Suprapubic skin (tissue), 3 donors: Measurements from ENCODE around the gene LHPP.

Experiments used
- POLR2A ChIP-seq, 2 donors: fragments of 450-650 bp; IDR thresholded peaks; one replicate each; pipeline ENCODE4 v1.6.1; 2017; ENCODE audit warnings: antibody characterized with exemption in 2 of 2, mild to moderate bottlenecking in 2 of 2, moderate library complexity in 2 of 2
- TF ChIP-seq, protein P1 (sequence below), 2 donors: fragments of 200-600 bp in 1 of 2; fragments of 450-650 bp in 1 of 2; sonication (generic) in 1 of 2; IDR thresholded peaks; one replicate each; pipeline ENCODE4 v1.5.1; 2016 to 2019; ENCODE audit warnings: antibody characterized with exemption in 2 of 2, mild to moderate bottlenecking in 1 of 2, moderate library complexity in 1 of 2

DNA sequence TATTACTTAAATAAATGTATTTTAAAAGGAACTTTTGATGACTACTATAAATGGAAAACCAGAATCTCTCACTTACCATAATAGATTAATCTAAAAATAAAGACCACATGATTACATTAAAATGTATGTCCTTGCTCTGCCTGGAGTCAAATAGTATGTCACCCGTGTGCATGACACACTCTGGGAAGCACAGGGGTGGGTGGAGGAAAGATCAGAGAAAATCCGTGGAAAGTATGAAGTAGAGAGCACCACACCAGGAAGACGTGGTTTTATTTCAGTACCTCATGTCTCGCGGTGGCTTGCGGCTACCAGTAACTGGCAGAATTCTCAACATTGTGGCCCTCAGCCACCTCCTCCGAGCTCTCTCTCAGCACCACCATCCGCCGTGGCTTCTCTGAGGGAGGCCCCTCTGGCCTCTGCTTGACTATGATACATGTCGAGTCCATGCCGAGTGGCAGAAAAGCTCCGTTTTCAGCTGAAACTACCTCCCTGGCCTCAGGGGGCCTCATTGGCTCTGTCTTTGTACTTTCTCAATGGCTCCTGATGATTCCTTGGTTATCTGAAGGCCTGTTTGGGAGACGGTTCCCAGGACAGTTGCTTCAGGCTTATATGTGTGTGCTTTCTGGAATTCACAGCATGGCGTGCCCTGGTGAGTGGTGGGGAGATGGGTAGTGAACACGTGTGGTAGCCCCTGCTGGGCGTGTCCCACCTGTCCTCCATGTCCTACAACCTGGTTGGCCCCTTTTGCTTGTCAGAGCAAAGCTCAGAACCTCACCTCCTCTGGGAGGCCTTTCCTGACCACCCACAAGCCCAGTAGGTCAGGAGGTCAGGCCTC is 49.8 kb downstream of the LHPP start:
- TF ChIP-seq, protein P1, sequence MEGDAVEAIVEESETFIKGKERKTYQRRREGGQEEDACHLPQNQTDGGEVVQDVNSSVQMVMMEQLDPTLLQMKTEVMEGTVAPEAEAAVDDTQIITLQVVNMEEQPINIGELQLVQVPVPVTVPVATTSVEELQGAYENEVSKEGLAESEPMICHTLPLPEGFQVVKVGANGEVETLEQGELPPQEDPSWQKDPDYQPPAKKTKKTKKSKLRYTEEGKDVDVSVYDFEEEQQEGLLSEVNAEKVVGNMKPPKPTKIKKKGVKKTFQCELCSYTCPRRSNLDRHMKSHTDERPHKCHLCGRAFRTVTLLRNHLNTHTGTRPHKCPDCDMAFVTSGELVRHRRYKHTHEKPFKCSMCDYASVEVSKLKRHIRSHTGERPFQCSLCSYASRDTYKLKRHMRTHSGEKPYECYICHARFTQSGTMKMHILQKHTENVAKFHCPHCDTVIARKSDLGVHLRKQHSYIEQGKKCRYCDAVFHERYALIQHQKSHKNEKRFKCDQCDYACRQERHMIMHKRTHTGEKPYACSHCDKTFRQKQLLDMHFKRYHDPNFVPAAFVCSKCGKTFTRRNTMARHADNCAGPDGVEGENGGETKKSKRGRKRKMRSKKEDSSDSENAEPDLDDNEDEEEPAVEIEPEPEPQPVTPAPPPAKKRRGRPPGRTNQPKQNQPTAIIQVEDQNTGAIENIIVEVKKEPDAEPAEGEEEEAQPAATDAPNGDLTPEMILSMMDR (IDR thresholded peaks at IDR 0.05), result no peak
- no peak for TF ChIP-seq POLR2A (IDR thresholded peaks at IDR 0.05)
